Right lobe of liver (tissue), 4 donors: ENCODE data around the gene DAGLA.

Experiments used
- POLR2A ChIP-seq: fragments of 450-650 bp; IDR thresholded peaks from one replicate; pipeline ENCODE4 v1.6.1; 2017; ENCODE audit warnings: antibody characterized with exemption, mild to moderate bottlenecking
- TF ChIP-seq, protein P1 (sequence below), 4 donors: fragments of 200-600 bp in 3 of 4; fragments of 450-650 bp in 1 of 4; IDR thresholded peaks; one replicate each; pipeline versions ENCODE4 v1.5.1 to v1.8.0; 2016 to 2022; ENCODE audit warnings: antibody characterized with exemption in 4 of 4, mild to moderate bottlenecking in 2 of 4
- donor health status: DM: no; HTN: no; CAD: no.
- donor health status: DM: no; HTN: no; CAD: no.
- donor health status: DM: no; HTN: yes; CAD: no.

- TF ChIP-seq, protein P1, sequence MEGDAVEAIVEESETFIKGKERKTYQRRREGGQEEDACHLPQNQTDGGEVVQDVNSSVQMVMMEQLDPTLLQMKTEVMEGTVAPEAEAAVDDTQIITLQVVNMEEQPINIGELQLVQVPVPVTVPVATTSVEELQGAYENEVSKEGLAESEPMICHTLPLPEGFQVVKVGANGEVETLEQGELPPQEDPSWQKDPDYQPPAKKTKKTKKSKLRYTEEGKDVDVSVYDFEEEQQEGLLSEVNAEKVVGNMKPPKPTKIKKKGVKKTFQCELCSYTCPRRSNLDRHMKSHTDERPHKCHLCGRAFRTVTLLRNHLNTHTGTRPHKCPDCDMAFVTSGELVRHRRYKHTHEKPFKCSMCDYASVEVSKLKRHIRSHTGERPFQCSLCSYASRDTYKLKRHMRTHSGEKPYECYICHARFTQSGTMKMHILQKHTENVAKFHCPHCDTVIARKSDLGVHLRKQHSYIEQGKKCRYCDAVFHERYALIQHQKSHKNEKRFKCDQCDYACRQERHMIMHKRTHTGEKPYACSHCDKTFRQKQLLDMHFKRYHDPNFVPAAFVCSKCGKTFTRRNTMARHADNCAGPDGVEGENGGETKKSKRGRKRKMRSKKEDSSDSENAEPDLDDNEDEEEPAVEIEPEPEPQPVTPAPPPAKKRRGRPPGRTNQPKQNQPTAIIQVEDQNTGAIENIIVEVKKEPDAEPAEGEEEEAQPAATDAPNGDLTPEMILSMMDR (IDR thresholded peaks at IDR 0.05), result no peak
- TF ChIP-seq POLR2A, result no peak
Measured at GRCh38 chr11:61647529-61647928, 32.7 kb upstream of the DAGLA start.
